HL-60 (cell line): ENCODE data around the gene FASTKD3.

ENCODE experiments used
- GABPA ChIP-seq: IDR thresholded peaks from 2 replicates; pipeline ENCODE4 v1.6.1; 2012; ENCODE audit warnings: low read depth
- POLR2AphosphoS5 ChIP-seq: IDR thresholded peaks from 2 replicates; pipeline ENCODE4 v1.6.1; 2012; ENCODE audit warnings: low read depth
- SPI1 ChIP-seq: IDR thresholded peaks from 2 replicates; pipeline ENCODE4 v1.6.1; 2012; ENCODE audit warnings: low read depth, mild to moderate bottlenecking, borderline replicate concordance
- TF ChIP-seq, protein P1 (sequence below): IDR thresholded peaks from one replicate; pipeline ENCODE4 v1.5.1; 2011; ENCODE audit warnings: low read length, control low read depth, inconsistent platforms; ENCODE audit not compliant: insufficient read depth
- TF ChIP-seq, protein P2 (sequence below): IDR thresholded peaks from 2 replicates; pipeline ENCODE4 v1.6.1; 2012; ENCODE audit warnings: low read depth; ENCODE audit not compliant: insufficient replicate concordance

DNA sequence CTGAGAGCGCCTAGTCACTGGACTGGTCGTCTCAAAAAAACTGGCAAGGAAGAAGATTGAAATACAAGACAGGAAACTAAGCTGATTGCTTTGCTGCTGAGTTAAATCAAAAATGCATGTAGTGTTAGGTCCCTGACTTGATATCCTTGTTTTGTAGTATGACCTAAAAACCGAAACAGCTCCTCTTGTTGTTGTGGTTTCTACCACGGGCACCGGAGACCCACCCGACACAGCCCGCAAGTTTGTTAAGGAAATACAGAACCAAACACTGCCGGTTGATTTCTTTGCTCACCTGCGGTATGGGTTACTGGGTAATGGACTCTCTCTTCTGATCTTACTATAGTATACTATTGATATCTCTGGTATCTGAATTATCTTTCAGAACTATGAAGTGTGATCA is 4.4 kb upstream of the FASTKD3 start:
- TF ChIP-seq, protein P1, sequence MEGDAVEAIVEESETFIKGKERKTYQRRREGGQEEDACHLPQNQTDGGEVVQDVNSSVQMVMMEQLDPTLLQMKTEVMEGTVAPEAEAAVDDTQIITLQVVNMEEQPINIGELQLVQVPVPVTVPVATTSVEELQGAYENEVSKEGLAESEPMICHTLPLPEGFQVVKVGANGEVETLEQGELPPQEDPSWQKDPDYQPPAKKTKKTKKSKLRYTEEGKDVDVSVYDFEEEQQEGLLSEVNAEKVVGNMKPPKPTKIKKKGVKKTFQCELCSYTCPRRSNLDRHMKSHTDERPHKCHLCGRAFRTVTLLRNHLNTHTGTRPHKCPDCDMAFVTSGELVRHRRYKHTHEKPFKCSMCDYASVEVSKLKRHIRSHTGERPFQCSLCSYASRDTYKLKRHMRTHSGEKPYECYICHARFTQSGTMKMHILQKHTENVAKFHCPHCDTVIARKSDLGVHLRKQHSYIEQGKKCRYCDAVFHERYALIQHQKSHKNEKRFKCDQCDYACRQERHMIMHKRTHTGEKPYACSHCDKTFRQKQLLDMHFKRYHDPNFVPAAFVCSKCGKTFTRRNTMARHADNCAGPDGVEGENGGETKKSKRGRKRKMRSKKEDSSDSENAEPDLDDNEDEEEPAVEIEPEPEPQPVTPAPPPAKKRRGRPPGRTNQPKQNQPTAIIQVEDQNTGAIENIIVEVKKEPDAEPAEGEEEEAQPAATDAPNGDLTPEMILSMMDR, result no peak
- no peak for TF ChIP-seq POLR2AphosphoS5
- TF ChIP-seq, protein P2, sequence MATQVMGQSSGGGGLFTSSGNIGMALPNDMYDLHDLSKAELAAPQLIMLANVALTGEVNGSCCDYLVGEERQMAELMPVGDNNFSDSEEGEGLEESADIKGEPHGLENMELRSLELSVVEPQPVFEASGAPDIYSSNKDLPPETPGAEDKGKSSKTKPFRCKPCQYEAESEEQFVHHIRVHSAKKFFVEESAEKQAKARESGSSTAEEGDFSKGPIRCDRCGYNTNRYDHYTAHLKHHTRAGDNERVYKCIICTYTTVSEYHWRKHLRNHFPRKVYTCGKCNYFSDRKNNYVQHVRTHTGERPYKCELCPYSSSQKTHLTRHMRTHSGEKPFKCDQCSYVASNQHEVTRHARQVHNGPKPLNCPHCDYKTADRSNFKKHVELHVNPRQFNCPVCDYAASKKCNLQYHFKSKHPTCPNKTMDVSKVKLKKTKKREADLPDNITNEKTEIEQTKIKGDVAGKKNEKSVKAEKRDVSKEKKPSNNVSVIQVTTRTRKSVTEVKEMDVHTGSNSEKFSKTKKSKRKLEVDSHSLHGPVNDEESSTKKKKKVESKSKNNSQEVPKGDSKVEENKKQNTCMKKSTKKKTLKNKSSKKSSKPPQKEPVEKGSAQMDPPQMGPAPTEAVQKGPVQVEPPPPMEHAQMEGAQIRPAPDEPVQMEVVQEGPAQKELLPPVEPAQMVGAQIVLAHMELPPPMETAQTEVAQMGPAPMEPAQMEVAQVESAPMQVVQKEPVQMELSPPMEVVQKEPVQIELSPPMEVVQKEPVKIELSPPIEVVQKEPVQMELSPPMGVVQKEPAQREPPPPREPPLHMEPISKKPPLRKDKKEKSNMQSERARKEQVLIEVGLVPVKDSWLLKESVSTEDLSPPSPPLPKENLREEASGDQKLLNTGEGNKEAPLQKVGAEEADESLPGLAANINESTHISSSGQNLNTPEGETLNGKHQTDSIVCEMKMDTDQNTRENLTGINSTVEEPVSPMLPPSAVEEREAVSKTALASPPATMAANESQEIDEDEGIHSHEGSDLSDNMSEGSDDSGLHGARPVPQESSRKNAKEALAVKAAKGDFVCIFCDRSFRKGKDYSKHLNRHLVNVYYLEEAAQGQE, result no peak
- no peak for TF ChIP-seq GABPA
- no peak for TF ChIP-seq SPI1
